ENCODE results near the gene MCF2L. TPM values are rescaled to one million over a fixed set of nuclear protein-coding genes. Genes with fewer than 3 reads are reported as not detected.

The MCF2L gene
- total RNA-seq, 1 donor from 2014 or later, result not detected

DNA sequence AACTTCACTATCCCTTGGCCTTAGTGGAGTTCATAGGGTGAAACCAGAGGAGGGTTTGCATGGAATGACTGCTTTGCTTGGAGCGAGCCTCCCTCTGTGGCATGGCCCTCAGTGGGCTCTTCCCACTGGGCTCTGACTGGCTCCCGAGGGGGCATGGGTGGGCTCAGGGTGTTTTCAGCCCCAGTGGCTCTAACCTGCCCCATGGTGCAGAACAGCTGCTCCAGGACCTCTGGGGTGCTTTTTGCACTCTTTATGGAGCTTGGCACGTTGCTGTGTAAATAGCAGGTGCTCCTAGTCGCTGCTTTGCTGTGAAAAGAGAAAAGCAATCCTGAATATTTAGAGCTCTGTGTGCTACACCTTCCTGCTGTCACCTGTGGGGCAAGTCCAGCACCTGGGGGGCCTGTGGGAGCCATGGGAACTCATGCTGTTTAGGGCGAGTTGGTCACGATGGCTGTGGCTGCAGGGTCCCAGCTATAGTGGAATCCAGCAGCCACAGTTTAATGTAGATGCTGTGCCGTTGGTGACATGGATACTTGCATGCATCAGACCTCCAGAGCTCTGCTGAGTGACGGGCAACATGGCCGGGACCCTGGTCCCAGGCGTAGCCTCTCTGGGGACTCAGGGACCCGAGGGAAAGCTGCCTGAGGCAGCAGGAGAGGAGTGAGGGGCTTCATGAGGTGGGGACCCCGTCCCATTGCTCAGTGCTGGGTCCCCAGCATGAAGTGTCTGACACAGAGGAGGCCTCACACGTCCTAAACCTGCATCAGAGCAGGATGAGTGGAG, 14.3 kb upstream of the MCF2L start:
- Mint-ChIP-seq H3K27ac (no peak overlapping the region), H3K27me3 (ENCODE audit: insufficient read depth) (peaks cover 9% of the 10 kb centered on the region), H3K4me3 (no peak overlapping the region), H3K9me3 (no peaks in the 10 kb centered on the region), H3K36me3 (ENCODE audit: low read depth) (no peaks in the 10 kb centered on the region), H3K4me1 (ENCODE audit: low read depth) (no peaks in the 10 kb centered on the region)
- no peak for DNase-seq (ENCODE audit: low spot score)
- intact Hi-C loops (cut with micrococcal nuclease), result no loop called here

GRCh38 chr13:112955271-112955937, 13.6 kb upstream of the MCF2L start:
- Mint-ChIP-seq H3K36me3 (ENCODE audit: low read depth) (no peaks in the 10 kb centered on the region), H3K4me3 (no peak overlapping the region), H3K9me3 (no peaks in the 10 kb centered on the region), H3K27me3 (ENCODE audit: insufficient read depth) (peaks cover 3% of the 10 kb centered on the region), H3K4me1 (ENCODE audit: low read depth) (no peaks in the 10 kb centered on the region), H3K27ac (no peak overlapping the region)
- no peak for DNase-seq (ENCODE audit: low spot score)
- intact Hi-C loops (cut with micrococcal nuclease), result no loop called here

DNA sequence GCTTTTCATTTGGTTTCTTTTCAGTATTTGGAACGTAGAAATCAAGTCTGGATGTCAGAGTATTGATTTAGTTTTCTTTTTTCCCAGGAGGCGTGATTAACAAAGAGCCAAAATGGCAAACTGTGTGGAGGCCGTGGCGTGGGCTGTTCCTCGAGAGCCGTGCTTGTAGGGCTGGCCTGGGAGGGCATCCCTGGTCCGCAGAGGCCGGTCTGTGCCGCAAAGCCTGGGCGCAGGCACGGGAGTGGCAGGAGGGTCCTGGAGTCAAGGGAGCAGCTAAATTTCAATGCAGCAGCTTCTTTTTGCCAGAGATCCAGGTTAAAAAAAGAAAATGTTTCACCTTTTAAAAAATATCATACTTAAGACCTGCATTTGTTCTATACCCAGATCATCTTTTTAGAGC, 13.1 kb upstream of the MCF2L start:
- H3K4me3 Mint-ChIP-seq, result no peak overlapping the region
- H3K4me1 Mint-ChIP-seq (ENCODE audit: low read depth), result no peaks in the 10 kb centered on the region
- H3K27me3 Mint-ChIP-seq (ENCODE audit: insufficient read depth), result no peaks in the 10 kb centered on the region
- DNase-seq (ENCODE audit: low spot score), result no peak
- intact Hi-C loops (cut with micrococcal nuclease), result no loop called here
- H3K27ac Mint-ChIP-seq, result no peak overlapping the region
- no peaks in the 10 kb centered on the region for H3K9me3 Mint-ChIP-seq
- no peaks in the 10 kb centered on the region for H3K36me3 Mint-ChIP-seq (ENCODE audit: low read depth)

DNA sequence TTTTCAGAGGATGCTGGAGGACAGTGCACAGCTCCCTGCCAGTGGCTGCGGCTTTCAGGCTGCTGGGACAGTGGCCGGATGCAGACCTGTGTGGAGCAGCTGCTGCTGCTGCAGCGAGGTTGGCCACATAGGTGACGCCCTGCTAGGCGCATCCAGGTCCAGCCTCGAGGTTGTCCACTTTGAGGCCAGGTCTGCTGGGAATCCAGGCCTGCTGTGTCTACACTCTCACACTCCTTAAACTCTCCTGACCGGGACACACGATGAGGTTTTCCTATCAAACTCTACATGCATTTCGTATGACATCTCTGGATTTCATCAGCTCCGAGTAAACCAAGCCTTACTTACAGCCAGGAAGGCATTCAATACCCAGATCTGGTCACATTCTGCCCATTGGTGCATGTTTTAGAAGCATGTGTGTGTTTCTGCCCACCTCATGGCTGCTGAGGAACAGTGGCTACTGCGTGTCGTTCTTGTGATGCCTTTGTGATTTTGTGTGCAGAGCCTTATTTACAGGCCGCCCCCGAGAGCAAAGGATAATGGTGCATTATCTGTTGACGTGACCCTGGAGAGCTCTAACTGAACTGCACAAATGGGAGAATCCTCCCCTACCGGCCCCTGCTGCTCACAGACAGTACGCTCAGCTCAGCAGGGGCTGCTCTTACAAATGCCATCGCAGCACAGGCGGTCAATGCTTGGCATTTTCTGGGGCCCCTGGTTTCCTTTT, 12.3 kb upstream of the MCF2L start:
- intact Hi-C loops (cut with micrococcal nuclease), result no loop called here
- Mint-ChIP-seq H3K27me3 (ENCODE audit: insufficient read depth) (no peaks in the 10 kb centered on the region), H3K4me3 (no peak overlapping the region), H3K9me3 (no peaks in the 10 kb centered on the region), H3K4me1 (ENCODE audit: low read depth) (no peaks in the 10 kb centered on the region), H3K36me3 (ENCODE audit: low read depth) (no peaks in the 10 kb centered on the region), H3K27ac (no peak overlapping the region)
- no peak for DNase-seq (ENCODE audit: low spot score)

DNA sequence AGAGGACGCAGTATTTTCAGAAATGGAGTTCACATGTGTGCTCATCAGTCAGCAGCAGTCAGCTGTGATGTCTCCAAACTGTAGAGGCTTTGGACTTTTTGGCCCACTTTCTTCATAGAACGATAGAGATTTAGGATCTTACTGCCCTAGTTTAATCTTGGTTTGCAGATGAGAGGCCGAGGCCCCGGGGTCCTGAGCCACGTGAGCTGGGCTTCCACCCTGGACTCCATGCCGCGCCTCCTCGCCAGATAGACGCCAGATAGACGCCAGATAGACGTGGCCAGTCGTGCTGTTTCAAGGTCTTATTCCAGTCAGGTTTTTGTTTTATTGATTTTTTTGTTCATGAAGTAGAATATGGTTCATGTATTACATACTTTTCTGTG, 11.7 kb upstream of the MCF2L start:
- DNase-seq (ENCODE audit: low spot score), result no peak
- H3K27ac Mint-ChIP-seq, result no peak overlapping the region

DNA sequence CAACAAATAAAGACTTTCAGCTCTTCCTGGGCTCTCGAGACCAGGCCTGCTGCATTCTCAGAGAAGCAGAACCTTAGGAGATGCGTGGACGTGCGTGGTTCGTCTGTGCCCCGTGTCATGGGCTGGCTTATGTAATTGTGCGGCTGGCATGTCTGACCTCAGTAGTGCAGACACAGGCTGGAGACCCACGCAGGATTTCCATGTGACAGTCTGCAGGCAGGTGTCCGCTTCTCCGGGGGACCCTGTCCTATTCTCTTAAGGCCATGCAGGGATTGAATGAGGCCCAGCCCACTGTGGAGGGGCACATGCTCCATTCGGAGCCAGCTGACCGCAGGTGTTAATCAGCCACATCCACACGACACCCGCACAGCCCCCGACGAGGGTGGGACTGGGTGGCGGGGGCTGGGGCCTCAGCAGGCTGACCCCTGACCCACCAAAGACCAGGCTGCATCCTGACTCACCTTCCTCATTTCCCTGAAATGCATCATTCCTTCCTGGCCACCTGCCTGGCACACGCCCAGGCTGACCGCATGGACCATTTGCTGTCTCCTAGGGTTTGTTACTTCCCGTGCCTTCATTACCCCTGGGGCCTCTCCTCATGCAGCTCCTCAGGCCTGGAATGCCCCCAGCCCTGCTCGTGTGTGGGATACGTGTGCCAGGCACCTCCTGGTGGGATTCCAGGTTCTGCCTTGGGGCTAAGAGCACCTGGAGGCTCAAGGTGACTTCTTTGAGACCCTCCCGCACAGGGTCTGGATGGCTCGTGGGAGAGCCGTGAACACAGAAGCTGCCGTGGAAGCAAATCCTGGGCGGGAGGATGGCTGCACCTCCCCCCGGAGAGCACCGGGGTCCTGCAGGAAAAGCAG, 10.7 kb upstream of the MCF2L start:
- Mint-ChIP-seq H3K27ac (no peak overlapping the region), H3K27me3 (ENCODE audit: insufficient read depth) (no peaks in the 10 kb centered on the region), H3K9me3 (no peaks in the 10 kb centered on the region), H3K4me3 (no peak overlapping the region), H3K36me3 (ENCODE audit: low read depth) (no peaks in the 10 kb centered on the region), H3K4me1 (ENCODE audit: low read depth) (no peaks in the 10 kb centered on the region)
- intact Hi-C loops (cut with micrococcal nuclease), result no loop called here
- no peak for DNase-seq (ENCODE audit: low spot score)

More for the DNA sequence above, 11.7 kb upstream of the MCF2L start:
- no peaks in the 10 kb centered on the region for H3K9me3 Mint-ChIP-seq
- H3K36me3 Mint-ChIP-seq (ENCODE audit: low read depth), result no peaks in the 10 kb centered on the region
- intact Hi-C loops (cut with micrococcal nuclease), result no loop called here
- no peak overlapping the region for H3K4me3 Mint-ChIP-seq
- no peaks in the 10 kb centered on the region for H3K27me3 Mint-ChIP-seq (ENCODE audit: insufficient read depth)
- no peaks in the 10 kb centered on the region for H3K4me1 Mint-ChIP-seq (ENCODE audit: low read depth)

DNA sequence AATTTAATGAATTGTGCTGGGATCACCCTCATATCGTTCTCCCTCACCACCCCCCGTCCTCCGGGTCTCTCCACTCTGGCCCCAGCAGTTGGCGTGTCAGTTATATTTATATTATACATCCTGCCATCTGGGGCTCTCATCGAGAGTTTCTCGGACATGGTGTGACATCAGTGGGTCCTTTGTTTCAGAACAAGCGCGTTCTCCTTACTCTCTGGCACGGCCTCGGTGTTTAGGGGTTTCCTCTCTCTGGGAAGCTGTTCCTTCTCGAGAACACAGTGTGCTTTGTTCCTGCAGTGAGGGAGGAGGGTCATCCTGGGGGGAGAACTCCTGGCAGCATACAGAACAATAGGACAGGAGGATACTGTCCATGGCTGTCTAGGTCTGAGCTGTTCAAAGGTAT, 9.8 kb upstream of the MCF2L start:
- no peaks in the 10 kb centered on the region for H3K4me1 Mint-ChIP-seq (ENCODE audit: low read depth)
- no peaks in the 10 kb centered on the region for H3K36me3 Mint-ChIP-seq (ENCODE audit: low read depth)
- H3K4me3 Mint-ChIP-seq, result no peak overlapping the region
- no peaks in the 10 kb centered on the region for H3K9me3 Mint-ChIP-seq
- intact Hi-C loops (cut with micrococcal nuclease), result no loop called here
- DNase-seq (ENCODE audit: low spot score), result no peak
- H3K27me3 Mint-ChIP-seq (ENCODE audit: insufficient read depth), result no peaks in the 10 kb centered on the region
- H3K27ac Mint-ChIP-seq, result no peak overlapping the region

DNA sequence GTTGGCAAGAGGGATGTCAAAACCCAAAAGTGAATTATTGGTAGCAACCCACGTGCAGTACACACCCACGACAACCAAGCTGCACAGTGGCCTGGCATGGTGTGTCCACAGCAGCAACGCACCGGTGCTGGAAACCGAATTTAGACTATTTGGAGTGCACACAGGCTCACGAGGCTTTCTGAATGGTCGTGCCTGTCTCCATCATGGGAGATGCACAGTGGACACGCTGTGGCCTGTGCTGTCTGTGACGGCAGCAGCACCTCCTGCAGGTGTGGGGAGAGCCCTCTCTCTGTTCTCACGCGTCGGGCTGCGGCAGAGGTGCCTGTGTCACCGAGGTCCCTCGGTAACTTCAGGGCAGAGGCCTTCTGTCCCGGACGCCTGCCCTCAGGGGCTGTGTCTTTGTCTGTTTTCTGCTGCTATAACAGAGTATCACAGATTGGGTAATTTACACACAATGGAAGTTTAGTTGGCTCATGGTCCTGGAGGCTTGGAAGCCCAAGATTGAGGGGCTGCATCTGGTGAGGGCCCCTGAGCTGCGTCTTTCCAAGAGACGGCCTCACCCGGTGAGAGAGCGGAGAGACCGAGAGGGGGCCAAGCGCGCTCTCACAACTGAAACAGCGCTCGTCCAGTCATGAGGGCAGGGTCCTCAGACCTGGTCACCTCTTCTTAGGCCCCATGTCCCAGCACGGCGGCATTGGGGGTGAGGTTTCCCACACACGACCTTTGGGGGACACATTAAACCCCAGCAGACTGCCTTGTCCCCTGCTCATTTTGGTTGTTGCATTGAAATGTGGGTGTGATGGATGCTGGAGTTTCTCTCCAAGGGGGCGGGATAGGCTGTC, 9.1 kb upstream of the MCF2L start:
- DNase-seq (ENCODE audit: low spot score), result no peak
- no peaks in the 10 kb centered on the region for H3K9me3 Mint-ChIP-seq
- H3K27ac Mint-ChIP-seq, result no peak overlapping the region
- H3K4me3 Mint-ChIP-seq, result no peak overlapping the region
- intact Hi-C loops (cut with micrococcal nuclease), result no loop called here
- no peaks in the 10 kb centered on the region for H3K36me3 Mint-ChIP-seq (ENCODE audit: low read depth)
- H3K27me3 Mint-ChIP-seq (ENCODE audit: insufficient read depth), result no peaks in the 10 kb centered on the region
- no peaks in the 10 kb centered on the region for H3K4me1 Mint-ChIP-seq (ENCODE audit: low read depth)

DNA sequence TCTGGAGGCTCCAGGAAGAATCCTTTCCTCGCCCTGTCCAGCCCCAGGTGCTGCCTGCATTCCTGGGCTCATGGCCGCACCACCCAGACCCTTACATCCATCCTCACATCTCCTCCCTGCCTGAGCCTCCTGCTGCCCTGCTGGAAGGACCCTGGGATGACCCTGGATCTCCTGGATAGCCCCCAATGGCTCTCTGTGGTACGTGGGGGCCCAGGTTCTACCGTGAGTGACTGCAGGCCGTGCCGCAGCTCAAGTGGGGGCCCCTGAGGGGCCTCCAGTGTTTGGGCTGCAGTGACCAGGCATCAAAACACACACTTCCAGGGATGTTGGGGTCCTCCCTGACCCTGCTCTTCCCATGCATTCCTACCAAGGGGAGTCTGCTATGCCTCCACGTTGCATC, 8.3 kb upstream of the MCF2L start:
- no peak overlapping the region for H3K27ac Mint-ChIP-seq
- peaks cover 4% of the 10 kb centered on the region for H3K27me3 Mint-ChIP-seq (ENCODE audit: insufficient read depth)
- intact Hi-C loops (cut with micrococcal nuclease), result no loop called here

DNA sequence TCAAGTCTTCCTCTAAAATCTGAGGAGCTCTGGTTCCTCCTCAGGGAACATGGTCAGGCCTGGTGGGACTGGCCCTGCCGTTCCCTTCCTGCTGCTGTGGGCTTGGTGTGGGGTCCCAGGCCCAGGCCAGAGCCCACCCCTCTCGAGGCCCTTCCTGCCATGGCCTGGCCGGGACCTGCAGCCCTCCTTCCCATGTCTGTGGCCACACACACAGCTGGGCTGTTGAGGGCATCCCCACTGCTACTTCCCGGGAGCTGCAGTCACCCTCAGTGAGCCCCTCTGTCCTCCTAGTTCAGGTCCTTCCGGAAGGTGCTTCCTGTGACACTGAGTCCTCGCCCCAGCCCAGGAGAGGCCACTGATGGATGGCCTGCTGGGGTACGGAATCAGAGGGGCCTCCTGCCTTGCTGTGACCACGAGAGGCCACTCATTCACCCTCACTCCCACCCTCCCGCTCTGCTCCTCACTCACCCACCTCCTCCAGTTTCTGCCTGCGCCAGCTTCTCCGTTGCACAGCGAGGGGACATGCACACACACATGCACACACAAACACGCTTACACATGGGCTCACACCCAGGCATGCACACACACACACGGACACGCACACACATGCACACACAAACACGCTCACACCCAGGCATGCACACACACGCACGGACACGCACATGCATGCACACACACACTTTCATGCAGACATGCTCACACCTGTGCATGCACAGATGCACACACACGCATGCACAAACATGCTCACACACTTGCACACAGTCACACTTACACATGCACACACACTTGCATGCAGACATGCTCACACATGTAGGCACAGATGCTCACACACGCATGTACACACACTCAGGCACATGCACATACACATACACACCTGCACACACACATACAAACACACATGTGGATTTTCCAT, 7.3 kb upstream of the MCF2L start:
- Mint-ChIP-seq H3K27me3 (ENCODE audit: insufficient read depth) (peaks cover 10% of the 10 kb centered on the region), H3K9me3 (no peaks in the 10 kb centered on the region), H3K4me1 (ENCODE audit: low read depth) (no peaks in the 10 kb centered on the region), H3K36me3 (ENCODE audit: low read depth) (no peaks in the 10 kb centered on the region), H3K4me3 (no peak overlapping the region), H3K27ac (no peak overlapping the region)
- intact Hi-C loops (cut with micrococcal nuclease), result no loop called here
- no peak for DNase-seq (ENCODE audit: low spot score)

More for the DNA sequence above, 8.3 kb upstream of the MCF2L start:
- DNase-seq (ENCODE audit: low spot score), result no peak
- H3K36me3 Mint-ChIP-seq (ENCODE audit: low read depth), result no peaks in the 10 kb centered on the region
- H3K4me1 Mint-ChIP-seq (ENCODE audit: low read depth), result no peaks in the 10 kb centered on the region
- H3K9me3 Mint-ChIP-seq, result no peaks in the 10 kb centered on the region
- no peak overlapping the region for H3K4me3 Mint-ChIP-seq

DNA sequence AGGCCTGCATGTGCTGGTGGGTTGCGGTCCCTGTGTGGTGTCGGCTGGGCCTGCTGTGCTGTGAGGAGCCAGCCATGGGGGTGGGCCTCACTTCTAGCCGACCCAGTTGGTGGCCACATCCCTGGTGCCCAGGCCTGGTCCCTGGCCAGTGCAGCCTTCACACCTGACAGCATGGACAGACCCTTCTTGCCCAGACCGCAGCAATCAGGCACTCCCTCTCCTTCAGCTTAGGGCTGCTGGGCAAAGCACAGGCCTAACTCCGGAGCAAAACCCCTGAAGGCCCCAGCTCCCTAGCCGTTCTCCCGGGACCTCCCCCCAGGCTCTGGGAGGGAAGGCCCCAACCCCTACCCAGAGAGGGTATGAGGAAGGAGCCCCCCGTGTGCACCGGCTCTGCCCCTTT, 6.6 kb upstream of the MCF2L start:
- no peak for DNase-seq (ENCODE audit: low spot score)
- peaks cover 10% of the 10 kb centered on the region for H3K27me3 Mint-ChIP-seq (ENCODE audit: insufficient read depth)

More for the DNA sequence above, 6.6 kb upstream of the MCF2L start:
- Mint-ChIP-seq H3K36me3 (ENCODE audit: low read depth) (no peaks in the 10 kb centered on the region), H3K9me3 (no peaks in the 10 kb centered on the region), H3K4me1 (ENCODE audit: low read depth) (no peaks in the 10 kb centered on the region), H3K4me3 (no peak overlapping the region), H3K27ac (no peak overlapping the region)
- intact Hi-C loops (cut with micrococcal nuclease), result no loop called here
